Stimulated activated CD8-positive, alpha-beta memory T cell treated with anti-CD3 and anti-CD28 coated beads, Interleukin-7, amount 100 ng/mL, for 1 hour (primary cell): Measurements from ENCODE around the gene OGFOD3.
A peak's percentile ranks its signal among the peaks of the same experiment; 100 is the strongest.
"Not testable (repeated sequence)": the region's sequence is repeated elsewhere in the genome, so short reads cannot be mapped to it uniquely, and the experiment has no call there.

Source experiments
- DNase-seq, 2 donors: peaks; one replicate each; pipeline ENCODE4 v3.0.0-alpha.2; 2020; ENCODE audit warnings: low read depth in 2 of 2

The OGFOD3 gene

GRCh38 chr17:82418001-82418986, at the start of gene OGFOD3, which contains the start of gene HEXD:
OGFOD3 (minus strand) TSS chr17:82418586; CDS start chr17:82418485, 101 bp downstream.
HEXD (plus strand) TSS chr17:82418347; CDS start chr17:82419800, 1,453 bp downstream.
- peak; percentile 69 to 70 for DNase-seq

GRCh38 chr17:82465023-82465603, 46.7 kb upstream of the OGFOD3 start:
- DNase-seq = no peak

GRCh38 chr17:82464567-82464929, 46.2 kb upstream of the OGFOD3 start:
- DNase-seq = no peak

GRCh38 chr17:82463925-82464566, 45.7 kb upstream of the OGFOD3 start:
- DNase-seq = no peak

GRCh38 chr17:82463391-82463790, 45.0 kb upstream of the OGFOD3 start:
- no peak for DNase-seq

- DNase-seq = no peak
These were observed 43.6 kb upstream of the OGFOD3 start for GRCh38 chr17:82461827-82462524.

- not testable (repeated sequence) for DNase-seq
These were observed 41.5 kb upstream of the OGFOD3 start for GRCh38 chr17:82459936-82460335.

GRCh38 chr17:82458885-82459424, 40.6 kb upstream of the OGFOD3 start:
- DNase-seq = no peak

GRCh38 chr17:82458179-82458884, 39.9 kb upstream of the OGFOD3 start, which contains the start of gene NARF:
NARF (plus strand) TSS chr17:82458741; CDS start chr17:82458804, 63 bp downstream.
- peak; percentile 90 to 91 for DNase-seq

GRCh38 chr17:82457929-82458178, 39.5 kb upstream of the OGFOD3 start:
- DNase-seq = no peak

- no peak for DNase-seq
These were observed 38.9 kb upstream of the OGFOD3 start for GRCh38 chr17:82457073-82457928.

GRCh38 chr17:82453706-82454105, 35.3 kb upstream of the OGFOD3 start:
- DNase-seq = not testable (repeated sequence)

- not testable (repeated sequence) for DNase-seq
These were observed 34.8 kb upstream of the OGFOD3 start for GRCh38 chr17:82453151-82453550.

GRCh38 chr17:82452162-82452561, 33.8 kb upstream of the OGFOD3 start:
- DNase-seq = no peak

GRCh38 chr17:82450357-82451106, 32.1 kb upstream of the OGFOD3 start, which contains the start of gene CYBC1:
CYBC1 (minus strand) TSS chr17:82450752; CDS start chr17:82449254, 1,498 bp downstream.
- DNase-seq = peak; percentile 93

- no peak for DNase-seq
These were observed 31.5 kb upstream of the OGFOD3 start for GRCh38 chr17:82449883-82450356.

- DNase-seq = peak; percentile 44 to 54
These were observed 30.9 kb upstream of the OGFOD3 start for GRCh38 chr17:82449131-82449882.

GRCh38 chr17:82447876-82448275, 29.5 kb upstream of the OGFOD3 start:
- no peak for DNase-seq
